Measurements from ENCODE around the gene CELF2.

The CELF2 gene

GRCh38 chr10:11004144-11005077, 13.3 kb upstream of the CELF2 start:
- DNase-seq = no peak

GRCh38 chr10:11005725-11006427, 11.8 kb upstream of the CELF2 start:
- DNase-seq = no peak

GRCh38 chr10:11006428-11006825, 11.2 kb upstream of the CELF2 start:
- DNase-seq = no peak

- DNase-seq = no peak
Observed at GRCh38 chr10:11007476-11008020, 10.1 kb upstream of the CELF2 start.

- peak in 1 of 2 experiments; percentile 15 for DNase-seq
Observed at GRCh38 chr10:11009471-11010308, 8.0 kb upstream of the CELF2 start.

GRCh38 chr10:11010582-11010981, 7.1 kb upstream of the CELF2 start:
- no peak for DNase-seq

GRCh38 chr10:11011436-11011835, 6.2 kb upstream of the CELF2 start:
- DNase-seq = no peak

DNA sequence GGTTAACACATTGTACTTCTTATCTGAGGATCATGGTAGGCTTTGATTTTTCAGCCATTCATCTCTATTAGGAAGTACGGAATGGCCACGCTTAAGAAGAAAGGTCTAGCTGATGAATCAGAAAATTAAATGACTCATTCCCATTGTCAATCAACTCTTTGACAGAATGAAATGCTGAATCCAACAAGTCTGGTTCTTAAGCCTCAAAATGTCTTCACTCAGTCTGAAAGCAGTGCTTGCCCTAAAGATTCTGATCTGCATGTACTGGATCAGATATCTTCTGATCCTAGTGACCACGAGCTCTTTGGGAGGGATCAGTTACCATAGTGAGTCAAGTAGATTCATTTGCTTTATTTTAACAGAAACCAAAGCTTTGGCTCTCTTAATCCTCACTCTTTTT, 5.7 kb upstream of the CELF2 start:
- no peak for DNase-seq

DNA sequence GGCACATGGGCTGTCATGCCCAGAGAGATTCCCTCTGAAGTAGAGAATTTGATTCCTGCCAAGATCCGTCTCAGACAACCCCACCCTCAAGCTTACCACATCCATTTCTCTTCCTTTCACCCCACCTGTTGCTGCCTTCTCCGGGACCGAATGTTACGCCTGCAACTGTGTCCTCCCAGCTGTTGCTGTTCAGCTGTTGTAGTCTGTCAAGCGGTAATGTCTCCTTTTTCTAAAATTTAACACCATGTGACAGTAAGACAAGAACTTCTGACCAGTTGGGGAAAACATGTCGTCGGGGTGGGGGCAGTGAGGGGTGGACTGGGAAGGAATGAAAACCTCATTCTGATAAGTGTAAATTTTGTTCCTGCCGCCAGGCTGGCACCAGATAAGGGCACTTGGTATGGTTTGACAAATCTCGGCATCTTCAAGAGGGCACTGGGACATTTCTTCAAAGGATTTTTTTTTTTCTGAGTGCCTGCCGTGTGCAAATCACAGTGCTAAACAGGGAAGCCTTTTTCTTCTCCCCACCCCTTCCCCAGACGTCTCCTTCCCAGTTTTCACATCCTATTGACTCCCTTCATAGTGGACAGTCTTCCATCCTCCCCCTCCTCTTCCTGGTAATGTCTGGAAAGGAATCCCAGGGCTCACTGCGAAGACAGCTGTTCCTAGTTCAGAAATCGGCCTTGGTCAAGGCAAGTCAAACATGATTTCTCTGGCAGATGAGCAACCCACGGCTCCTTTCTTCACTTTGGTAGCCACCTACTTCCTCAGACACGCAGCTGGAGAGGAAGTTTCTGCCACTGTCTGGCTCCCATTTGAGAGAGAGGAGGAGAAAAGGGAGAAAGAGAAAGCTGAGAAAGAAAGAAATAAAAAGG, 5.0 kb upstream of the CELF2 start:
- no peak for DNase-seq

GRCh38 chr10:11013836-11014235, 3.8 kb upstream of the CELF2 start:
- DNase-seq = no peak

- DNase-seq = no peak
Observed at GRCh38 chr10:11014671-11015445, 2.8 kb upstream of the CELF2 start.

GRCh38 chr10:11015446-11015934, 2.2 kb upstream of the CELF2 start:
- no peak for DNase-seq

DNA sequence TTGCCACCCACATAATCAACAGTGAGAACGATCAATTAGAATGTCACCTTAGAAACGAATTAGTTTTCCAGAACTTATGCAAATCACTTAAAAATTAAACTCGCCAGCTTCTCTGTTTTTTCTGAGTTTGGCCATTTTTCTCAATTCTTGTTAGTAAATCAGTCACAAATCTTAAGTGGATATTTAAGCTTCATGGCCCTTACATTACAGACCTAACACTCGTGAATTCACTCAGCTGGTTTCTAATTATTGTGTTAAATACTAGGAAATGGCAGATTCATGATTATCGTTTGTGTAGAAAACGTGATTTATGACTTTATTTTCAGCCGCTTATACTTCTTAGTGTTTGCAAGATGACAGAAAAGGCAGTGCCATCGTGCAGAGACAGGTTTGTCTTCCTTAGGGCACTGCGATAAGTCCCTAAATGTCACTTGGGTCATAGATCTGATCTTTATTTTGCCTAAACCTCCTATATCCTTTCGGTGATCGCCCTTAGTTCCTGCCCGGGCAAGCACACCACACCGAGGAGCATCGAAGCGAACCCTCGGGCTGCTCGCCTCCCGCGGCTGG, 587 bp upstream of the CELF2 start:
- no peak for DNase-seq

DNA sequence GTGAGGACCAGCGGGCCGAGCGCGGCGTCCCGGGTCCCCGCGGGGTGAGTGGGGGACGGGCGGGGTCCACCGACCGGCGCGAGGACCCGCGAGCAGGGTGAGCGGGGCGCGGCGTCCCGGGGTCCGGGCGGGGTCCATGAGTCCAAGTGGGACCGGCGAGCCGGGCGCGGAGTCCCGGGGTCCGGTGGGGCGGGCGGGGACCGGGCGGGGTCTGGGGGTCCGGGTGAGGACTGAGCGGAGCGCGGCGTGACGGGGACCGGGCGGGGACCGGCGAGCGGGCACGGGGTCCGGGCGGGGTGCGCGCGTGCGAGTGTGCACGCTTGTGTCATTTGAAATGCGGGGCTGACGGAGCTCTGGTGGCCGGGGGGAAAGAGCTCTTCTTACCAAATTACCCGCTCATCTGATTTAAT, 765 bp downstream of the CELF2 start:
- DNase-seq = peak; percentile 15 to 19

DNA sequence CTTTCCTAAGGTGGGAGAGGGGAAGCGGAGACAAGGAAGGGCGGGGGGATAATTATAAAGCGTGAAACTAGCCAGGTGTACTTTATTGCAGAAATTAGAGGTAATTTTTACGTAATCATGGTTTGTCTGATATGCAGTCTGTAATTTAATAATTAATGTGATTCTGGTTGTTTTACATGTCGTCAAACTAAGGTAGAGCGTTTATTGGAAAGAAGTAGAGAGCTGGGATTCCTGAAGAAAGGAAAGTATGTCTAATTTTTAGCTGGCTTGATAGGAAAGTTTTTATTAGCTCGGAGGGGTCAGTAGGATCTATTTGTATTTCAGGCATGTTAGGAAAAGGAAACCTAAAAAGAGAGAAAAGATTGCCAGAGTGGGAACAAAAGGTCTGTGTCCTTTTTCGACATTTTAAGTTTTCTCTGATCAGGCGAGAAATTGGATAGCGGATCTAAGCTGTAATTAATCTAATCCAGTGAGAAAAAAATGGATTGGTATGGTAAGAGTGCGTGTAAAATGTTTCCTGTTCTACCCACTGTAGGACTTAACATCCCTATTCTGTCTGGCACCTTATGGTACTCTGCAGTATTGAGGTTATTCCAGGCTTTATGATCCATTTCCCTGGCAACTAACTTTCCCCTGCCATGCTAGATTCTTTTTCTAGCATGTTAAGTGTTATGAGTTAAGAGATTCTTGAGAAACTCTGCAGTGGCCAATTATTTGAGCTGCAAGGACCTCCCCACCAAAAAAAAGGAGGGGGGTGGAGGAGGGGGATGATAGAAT, 1.4 kb downstream of the CELF2 start:
- no peak for DNase-seq

GRCh38 chr10:11019724-11020547, 2.3 kb downstream of the CELF2 start:
- no peak for DNase-seq

DNA sequence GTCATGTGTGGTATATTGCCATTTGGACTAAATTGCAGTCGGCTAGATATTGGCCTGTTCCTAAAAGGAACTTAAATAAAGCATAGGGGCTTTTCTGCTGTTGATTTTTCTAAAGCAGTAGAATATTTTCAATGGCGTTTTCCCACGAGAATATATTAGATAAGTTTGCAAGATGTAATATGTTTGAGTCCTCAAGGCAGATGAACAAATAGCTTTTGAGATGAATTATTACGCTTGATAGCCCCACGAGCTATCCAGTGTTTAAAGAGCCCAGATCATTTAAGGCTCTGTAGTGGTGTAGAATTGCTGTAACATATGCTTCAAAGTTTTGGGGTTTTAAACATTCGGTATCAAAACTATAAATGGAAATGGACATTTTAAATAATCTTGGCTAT, 2.9 kb downstream of the CELF2 start:
- no peak for DNase-seq

DNA sequence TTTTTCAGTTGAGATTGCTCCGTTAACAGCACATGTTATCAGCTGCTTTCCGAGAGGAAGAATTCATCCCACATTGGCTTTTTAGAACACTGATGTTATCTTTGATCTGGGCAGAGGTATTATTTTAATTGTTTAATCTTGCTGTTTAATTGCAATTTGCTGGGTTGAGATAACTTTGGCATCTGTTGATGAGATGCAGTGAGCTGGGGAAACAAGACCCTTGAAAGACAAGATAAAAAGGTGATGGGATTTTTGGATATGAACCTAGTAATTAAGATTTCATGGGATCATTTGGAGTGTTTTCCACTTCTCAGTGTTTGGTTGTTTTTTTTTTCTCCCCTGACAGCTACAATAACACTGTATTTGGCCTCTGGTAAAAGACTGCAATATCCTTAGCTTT, 4.5 kb downstream of the CELF2 start:
- no peak for DNase-seq

All from activated CD4-positive, alpha-beta T cell treated with anti-CD3 and anti-CD28 coated beads, Interleukin-2, amount 50 U/mL, for 48 hours (primary cell).